Measurements from ENCODE around the gene SDK1. TPM values are rescaled to one million over a fixed set of nuclear protein-coding genes. Genes with fewer than 3 reads are reported as not detected.

Gene SDK1
- total and polyA plus RNA-seq, 8 donors = 1.6 to 11.2 (median 6.6) TPM

- intact Hi-C loops (cut with DNase I; ENCODE audit: low total_unique reads) = no loop called here
- no peak overlapping the region for H3K27ac ChIP-seq
- H3K9me3 ChIP-seq = peaks cover 0 to 8% (median 7%) of the 10 kb centered on the region in 4 donors
- no peak for TF ChIP-seq EP300 (IDR thresholded peaks at IDR 0.05)
- TF ChIP-seq POLR2A (IDR thresholded peaks at IDR 0.05) = no peak
- no peak for TF ChIP-seq POLR2AphosphoS5 (IDR thresholded peaks at IDR 0.05)
- TF ChIP-seq, protein P1, sequence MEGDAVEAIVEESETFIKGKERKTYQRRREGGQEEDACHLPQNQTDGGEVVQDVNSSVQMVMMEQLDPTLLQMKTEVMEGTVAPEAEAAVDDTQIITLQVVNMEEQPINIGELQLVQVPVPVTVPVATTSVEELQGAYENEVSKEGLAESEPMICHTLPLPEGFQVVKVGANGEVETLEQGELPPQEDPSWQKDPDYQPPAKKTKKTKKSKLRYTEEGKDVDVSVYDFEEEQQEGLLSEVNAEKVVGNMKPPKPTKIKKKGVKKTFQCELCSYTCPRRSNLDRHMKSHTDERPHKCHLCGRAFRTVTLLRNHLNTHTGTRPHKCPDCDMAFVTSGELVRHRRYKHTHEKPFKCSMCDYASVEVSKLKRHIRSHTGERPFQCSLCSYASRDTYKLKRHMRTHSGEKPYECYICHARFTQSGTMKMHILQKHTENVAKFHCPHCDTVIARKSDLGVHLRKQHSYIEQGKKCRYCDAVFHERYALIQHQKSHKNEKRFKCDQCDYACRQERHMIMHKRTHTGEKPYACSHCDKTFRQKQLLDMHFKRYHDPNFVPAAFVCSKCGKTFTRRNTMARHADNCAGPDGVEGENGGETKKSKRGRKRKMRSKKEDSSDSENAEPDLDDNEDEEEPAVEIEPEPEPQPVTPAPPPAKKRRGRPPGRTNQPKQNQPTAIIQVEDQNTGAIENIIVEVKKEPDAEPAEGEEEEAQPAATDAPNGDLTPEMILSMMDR (IDR thresholded peaks at IDR 0.05) = no peak
- no peaks in the 10 kb centered on the region for H3K4me1 ChIP-seq
- H3K27me3 ChIP-seq = no peaks in the 10 kb centered on the region
- H3K4me3 ChIP-seq = no peak overlapping the region
- H3K36me3 ChIP-seq = peaks cover 0 to 27% (median 5%) of the 10 kb centered on the region in 4 donors
- WGBS, 5 donors = 75 to 93% (median 88%) methylated on average over 6 of the region's 6 CpGs
- no peak for DNase-seq
Measured at GRCh38 chr7:4241304-4241612, 940.2 kb downstream of the SDK1 start.

DNA sequence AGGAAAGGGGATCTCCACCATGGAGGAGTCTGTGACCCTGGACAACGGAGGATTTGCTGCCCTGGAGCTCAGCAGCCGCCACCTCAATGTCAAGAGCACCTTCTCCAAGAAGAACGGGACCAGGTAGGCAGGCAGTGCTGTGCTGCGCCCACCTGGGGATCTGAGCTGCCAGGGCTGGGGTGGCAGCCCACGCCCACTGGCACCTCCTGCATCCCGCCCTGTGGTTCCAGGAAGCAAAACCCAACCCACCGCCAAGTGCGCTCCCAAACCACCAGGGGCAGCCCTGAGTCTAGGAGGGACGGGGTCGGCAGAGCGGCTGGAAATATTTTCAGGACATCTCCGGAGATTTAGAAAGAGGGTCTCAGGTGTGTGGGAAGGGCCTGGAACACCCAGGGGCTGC lies 940.7 kb downstream of the SDK1 start:
- no peaks in the 10 kb centered on the region for H3K4me1 ChIP-seq
- 89 to 95% (median 90%) methylated on average over 8 to 12 of the region's 12 CpGs for WGBS, 5 donors
- H3K9me3 ChIP-seq = peaks cover 0 to 8% (median 7%) of the 10 kb centered on the region in 4 donors
- TF ChIP-seq POLR2AphosphoS5 (IDR thresholded peaks at IDR 0.05) = no peak
- TF ChIP-seq, protein P1 (IDR thresholded peaks at IDR 0.05) = no peak
- TF ChIP-seq EP300 (IDR thresholded peaks at IDR 0.05) = no peak
- TF ChIP-seq POLR2A (IDR thresholded peaks at IDR 0.05) = no peak
- H3K27me3 ChIP-seq = no peaks in the 10 kb centered on the region
- no peak overlapping the region for H3K4me3 ChIP-seq
- no peak overlapping the region for H3K27ac ChIP-seq
- intact Hi-C loops (cut with DNase I; ENCODE audit: low total_unique reads) = no loop called here
- DNase-seq = no peak
- peaks cover 0 to 27% (median 5%) of the 10 kb centered on the region in 4 donors for H3K36me3 ChIP-seq

GRCh38 chr7:4242706-4243105 lies 941.7 kb downstream of the SDK1 start:
- Histone ChIP-seq H3K4me3 (no peak overlapping the region), H3K4me1 (no peaks in the 10 kb centered on the region), H3K27me3 (no peaks in the 10 kb centered on the region), H3K9me3 (peaks cover 0 to 8% (median 7%) of the 10 kb centered on the region in 4 donors), H3K36me3 (peaks cover 0 to 27% (median 5%) of the 10 kb centered on the region in 4 donors), H3K27ac (no peak overlapping the region)
- TF ChIP-seq, protein P1 (IDR thresholded peaks at IDR 0.05) = no peak
- TF ChIP-seq POLR2A (IDR thresholded peaks at IDR 0.05) = no peak
- no peak for TF ChIP-seq POLR2AphosphoS5 (IDR thresholded peaks at IDR 0.05)
- TF ChIP-seq EP300 (IDR thresholded peaks at IDR 0.05) = no peak
- intact Hi-C loops (cut with DNase I; ENCODE audit: low total_unique reads) = no loop called here
- no peak for DNase-seq
- 71 to 82% (median 78%) methylated on average over 11 of the region's 11 CpGs for WGBS, 5 donors

- no peak overlapping the region for H3K27ac ChIP-seq
- TF ChIP-seq POLR2A (IDR thresholded peaks at IDR 0.05) (no peak), EP300 (IDR thresholded peaks at IDR 0.05) (no peak), POLR2AphosphoS5 (IDR thresholded peaks at IDR 0.05) (no peak)
- TF ChIP-seq, protein P1 (IDR thresholded peaks at IDR 0.05) = no peak
- intact Hi-C loops (cut with DNase I; ENCODE audit: low total_unique reads) = no loop called here
- no peaks in the 10 kb centered on the region for H3K4me1 ChIP-seq
- no peak for DNase-seq
- WGBS, 5 donors = 86 to 95% (median 91%) methylated on average over 1 to 4 of the region's 4 CpGs
- H3K4me3 ChIP-seq = no peak overlapping the region
- H3K27me3 ChIP-seq = no peaks in the 10 kb centered on the region
- H3K36me3 ChIP-seq = peaks cover 0 to 27% (median 5%) of the 10 kb centered on the region in 4 donors
- peaks cover 0 to 8% (median 7%) of the 10 kb centered on the region in 4 donors for H3K9me3 ChIP-seq
Measured at GRCh38 chr7:4244041-4244440, 943.0 kb downstream of the SDK1 start.
